ENCODE measurements around the gene PAK5. TPM values are rescaled to one million over a fixed set of nuclear protein-coding genes. Genes with fewer than 3 reads are reported as not detected.

The PAK5 gene
- total and polyA plus RNA-seq, 9 of the 15 experiments (the other 6 are each of a cell fraction or from before 2014, with no cell fraction given): not detected

DNA sequence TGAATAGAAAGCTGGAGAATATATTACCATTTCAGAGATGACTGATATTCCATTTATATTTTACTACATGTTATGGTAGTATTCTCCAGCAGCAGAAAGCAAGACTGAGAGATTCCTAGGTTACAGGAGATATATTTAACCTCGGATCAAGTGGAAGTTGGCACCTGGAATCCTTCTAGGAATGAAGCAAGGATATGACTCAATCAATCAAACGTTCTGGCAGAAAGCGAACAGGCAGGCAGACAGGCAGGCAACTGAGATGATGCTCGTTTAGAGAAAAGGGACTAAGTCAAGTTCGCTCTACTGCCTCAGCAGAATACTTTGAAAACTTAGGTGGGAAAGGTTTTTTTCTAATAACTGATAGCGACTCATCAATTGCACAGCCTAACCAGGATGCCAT lies 46.2 kb downstream of the PAK5 start:
- CTCF ChIA-PET (ENCODE audit: low intra/inter-chr PET ratio): no interaction called here
- Histone ChIP-seq H3K4me2 (ENCODE audit: insufficient read depth, low read length) (no peak overlapping the region), H4K20me1 (replicated peaks; ENCODE audit: control insufficient read depth, insufficient read depth, low read length) (no peaks in the 10 kb centered on the region), H3K9me3 (replicated peaks; ENCODE audit: control insufficient read depth, insufficient read depth, low read depth, low read length) (no peaks in the 10 kb centered on the region), H2AFZ (ENCODE audit: low read depth, low read length) (no peak overlapping the region), H3K4me3 (no peak overlapping the region), H3K79me2 (ENCODE audit: control insufficient read depth, insufficient read depth, low read length) (no peaks in the 10 kb centered on the region), H3K9me1 (ENCODE audit: control insufficient read depth, insufficient read depth, low read length) (no peaks in the 10 kb centered on the region), H3K27ac (ENCODE audit: extremely low read depth, low read depth, low read length) (no peak overlapping the region), H3K9ac (ENCODE audit: insufficient read depth in 1 of 2, low read depth in 2 of 2, low read length in 2 of 2) (no peak overlapping the region), H3K36me3 (ENCODE audit: control insufficient read depth, insufficient read depth, low read length) (no peaks in the 10 kb centered on the region), H3K27me3 (ENCODE audit: control insufficient read depth in 2 of 2, insufficient read depth in 2 of 2, low read length in 2 of 2) (no peaks in the 10 kb centered on the region), H3K4me1 (replicated peaks in 1 of 2; ENCODE audit: control insufficient read depth in 2 of 2, insufficient read depth in 2 of 2, low read length in 2 of 2) (no peaks in the 10 kb centered on the region)
- TF ChIP-seq NFATC3 (IDR thresholded peaks at IDR 0.05): no peak
- no peak for TF ChIP-seq ETV1 (tag; conservative IDR thresholded peaks at IDR 0.05; ENCODE audit: low read depth)
- TF ChIP-seq NR4A1 (CRISPR knock-in tag; IDR thresholded peaks at IDR 0.05): no peak
- TF ChIP-seq NR4A1 (tag; IDR thresholded peaks at IDR 0.05): no peak
- no peak for TF ChIP-seq SMAD4 (CRISPR knock-in tag; conservative IDR thresholded peaks at IDR 0.05)
- TF ChIP-seq PHTF2 (CRISPR knock-in tag; IDR thresholded peaks at IDR 0.05): no peak
- no peak for TF ChIP-seq HNRNPLL (IDR thresholded peaks at IDR 0.05; ENCODE audit: low read depth, low read length, poor library complexity, severe bottlenecking)
- TF ChIP-seq, protein P1, sequence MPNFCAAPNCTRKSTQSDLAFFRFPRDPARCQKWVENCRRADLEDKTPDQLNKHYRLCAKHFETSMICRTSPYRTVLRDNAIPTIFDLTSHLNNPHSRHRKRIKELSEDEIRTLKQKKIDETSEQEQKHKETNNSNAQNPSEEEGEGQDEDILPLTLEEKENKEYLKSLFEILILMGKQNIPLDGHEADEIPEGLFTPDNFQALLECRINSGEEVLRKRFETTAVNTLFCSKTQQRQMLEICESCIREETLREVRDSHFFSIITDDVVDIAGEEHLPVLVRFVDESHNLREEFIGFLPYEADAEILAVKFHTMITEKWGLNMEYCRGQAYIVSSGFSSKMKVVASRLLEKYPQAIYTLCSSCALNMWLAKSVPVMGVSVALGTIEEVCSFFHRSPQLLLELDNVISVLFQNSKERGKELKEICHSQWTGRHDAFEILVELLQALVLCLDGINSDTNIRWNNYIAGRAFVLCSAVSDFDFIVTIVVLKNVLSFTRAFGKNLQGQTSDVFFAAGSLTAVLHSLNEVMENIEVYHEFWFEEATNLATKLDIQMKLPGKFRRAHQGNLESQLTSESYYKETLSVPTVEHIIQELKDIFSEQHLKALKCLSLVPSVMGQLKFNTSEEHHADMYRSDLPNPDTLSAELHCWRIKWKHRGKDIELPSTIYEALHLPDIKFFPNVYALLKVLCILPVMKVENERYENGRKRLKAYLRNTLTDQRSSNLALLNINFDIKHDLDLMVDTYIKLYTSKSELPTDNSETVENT (CRISPR knock-in tag; IDR thresholded peaks at IDR 0.05): no peak
- no peak for TF ChIP-seq PRMT5 (CRISPR knock-in tag; IDR thresholded peaks at IDR 0.05)
- TF ChIP-seq HOXB6 (CRISPR knock-in tag; IDR thresholded peaks at IDR 0.05; ENCODE audit: borderline replicate concordance): no peak
- intact Hi-C loops (cut with micrococcal nuclease) (no loop called here), in situ Hi-C loops (cut with MboI) (no loop called here)
- FAIRE-seq (no peak), ATAC-seq (no peak), DNase-seq (ENCODE audit: extremely low read depth in 1 of 4, low spot score in 3 of 4) (no peak)
- WGBS (ENCODE audit: insufficient coverage, low coverage, missing lambda C conversion rate): 4% methylated on average over 5 of the region's 6 CpGs
- POLR2A ChIA-PET: no interaction called here
- BruUV-seq (replicated peaks): no TSS peak
